HG02970 (cell line): Measurements from ENCODE around the gene PSMD5.

Source experiments
- ATAC-seq: cut with Tn5 transposase; IDR thresholded peaks from one replicate; pipeline ENCODE4 v1.9.1; 2021; ENCODE audit warnings: mild to moderate bottlenecking, moderate library complexity, moderate number of reproducible peaks; ENCODE audit not compliant: unreplicated experiment, low FRiP score

The PSMD5 gene

DNA sequence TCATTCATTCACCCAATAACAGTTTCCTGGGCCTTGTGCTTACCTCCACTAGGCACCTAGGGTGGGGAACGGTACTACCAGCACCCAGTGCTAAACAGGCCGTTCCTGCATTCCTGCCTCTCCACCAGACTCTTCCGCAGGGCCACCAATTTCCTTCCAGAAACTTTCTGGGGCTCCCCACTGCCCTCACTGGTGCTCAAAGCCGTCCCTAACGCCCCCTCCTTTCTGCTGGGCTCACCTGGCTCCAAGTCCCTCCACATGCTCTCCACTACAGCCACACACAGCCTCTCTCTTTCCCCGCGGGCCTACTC lies 32.9 kb upstream of the PSMD5 start:
- ATAC-seq = no peak

DNA sequence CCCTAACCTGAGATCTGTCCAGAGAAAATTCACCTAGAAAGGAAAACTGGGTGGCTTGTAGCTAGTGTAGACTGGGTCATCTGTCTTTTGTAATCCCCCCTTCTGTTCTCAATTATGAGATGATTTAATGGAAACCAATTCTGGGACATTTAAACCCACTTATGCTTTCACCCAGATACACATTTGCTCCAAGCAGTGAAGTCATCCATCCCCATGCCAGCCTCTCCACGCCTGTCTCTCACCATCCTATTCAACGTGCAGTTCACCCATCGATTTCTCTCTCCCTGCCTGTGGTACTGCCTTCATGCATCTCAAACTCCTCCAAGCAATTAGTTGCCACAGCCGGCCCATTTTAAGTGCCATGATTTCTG lies 32.5 kb upstream of the PSMD5 start:
- no peak for ATAC-seq

DNA sequence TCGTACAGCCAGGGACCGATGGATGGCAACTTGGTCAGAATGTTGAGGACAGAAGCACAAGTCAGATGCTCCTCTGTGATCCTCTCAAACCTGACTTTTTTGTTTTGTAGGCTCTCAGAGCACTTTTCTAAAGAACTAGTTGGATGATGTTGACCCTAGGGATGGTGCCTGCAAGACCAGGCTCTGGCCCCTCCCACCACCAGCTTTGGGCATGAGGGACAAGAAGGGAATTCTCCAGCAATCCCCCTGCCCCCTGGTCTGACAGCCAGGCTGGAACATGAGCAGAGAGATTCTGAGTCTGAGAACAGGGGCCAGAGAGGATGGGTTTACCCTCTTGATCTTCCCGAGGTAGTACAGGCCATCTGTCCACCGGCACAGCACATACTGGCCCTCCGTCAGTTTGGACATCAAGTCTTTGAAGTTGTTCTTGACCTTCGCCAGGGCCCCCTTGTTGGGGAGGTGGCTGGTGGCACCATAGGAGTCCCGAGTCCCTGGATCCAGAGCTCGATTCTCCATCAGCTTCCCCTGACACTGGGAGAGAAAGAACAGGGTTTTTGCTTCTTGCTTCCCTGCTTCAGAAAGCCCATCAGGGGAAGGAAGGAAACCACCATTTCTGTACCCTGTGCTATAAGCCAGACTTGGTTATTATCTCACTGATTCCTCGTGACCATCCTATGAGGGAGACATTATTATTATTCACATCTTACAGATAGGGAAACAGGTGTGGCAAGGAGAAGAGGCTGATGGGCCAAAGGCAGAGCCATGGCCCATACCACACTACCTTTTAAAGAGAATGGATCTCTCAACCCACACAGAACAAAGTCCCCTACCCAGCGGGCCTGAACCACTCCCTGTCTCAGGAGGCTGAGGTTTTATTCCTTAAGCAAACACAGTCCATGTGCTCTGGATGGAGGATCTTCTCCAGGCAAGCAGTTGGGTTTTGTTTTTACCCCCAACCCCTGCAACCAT lies 31.8 kb upstream of the PSMD5 start:
- ATAC-seq = no peak

DNA sequence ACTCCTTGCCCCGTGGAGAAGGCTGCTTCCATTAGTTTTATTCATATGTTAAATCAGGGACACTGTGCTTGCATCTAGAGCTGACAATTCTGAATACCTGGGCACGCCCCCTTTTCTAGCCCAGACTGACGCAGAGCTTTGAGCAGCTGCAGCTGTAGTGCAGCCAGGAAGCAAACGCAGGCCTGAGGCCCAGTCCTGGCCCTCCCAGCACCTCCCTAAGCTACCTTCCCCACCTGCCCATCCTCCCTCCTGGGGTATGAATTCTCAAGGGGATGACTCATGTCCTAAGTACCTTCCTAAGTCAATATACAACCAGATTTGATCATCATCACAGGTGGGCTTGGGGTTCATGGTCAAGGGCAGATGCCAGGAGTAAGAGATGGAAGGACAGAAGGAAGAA lies 30.8 kb upstream of the PSMD5 start:
- no peak for ATAC-seq

DNA sequence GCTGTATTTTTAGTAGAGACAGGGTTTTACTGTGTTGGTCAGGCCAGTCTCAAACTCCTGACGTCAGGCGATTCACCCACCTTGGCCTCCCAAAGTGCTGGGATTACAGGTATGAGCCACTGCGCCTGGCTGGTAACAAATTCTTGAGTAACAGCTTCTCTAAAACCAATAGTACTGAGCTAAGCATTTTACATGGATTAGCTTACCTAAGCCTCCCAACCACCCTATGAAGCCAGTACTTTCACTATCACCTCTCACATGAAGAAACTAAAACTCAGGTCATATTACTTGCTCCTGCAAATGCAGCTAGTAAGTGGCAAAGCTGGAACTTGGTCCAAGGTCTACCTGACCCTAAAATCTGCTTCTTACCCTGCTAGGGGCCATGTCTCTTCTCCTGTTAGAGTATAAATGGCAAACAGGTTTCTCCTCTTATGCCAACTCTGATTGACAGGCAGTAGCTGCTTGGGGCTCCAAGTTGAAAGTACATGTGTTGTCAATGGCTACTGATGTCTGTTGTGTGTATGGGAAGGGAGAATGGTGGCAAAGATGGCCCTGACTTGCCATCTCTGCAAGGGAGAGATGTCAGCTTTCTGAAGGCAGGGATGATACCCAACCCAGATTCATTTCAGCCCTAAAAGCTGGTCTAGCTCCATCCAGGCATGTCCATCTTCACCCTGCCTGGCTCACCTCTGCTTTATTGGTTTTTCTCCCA lies 30.2 kb upstream of the PSMD5 start:
- no peak for ATAC-seq

DNA sequence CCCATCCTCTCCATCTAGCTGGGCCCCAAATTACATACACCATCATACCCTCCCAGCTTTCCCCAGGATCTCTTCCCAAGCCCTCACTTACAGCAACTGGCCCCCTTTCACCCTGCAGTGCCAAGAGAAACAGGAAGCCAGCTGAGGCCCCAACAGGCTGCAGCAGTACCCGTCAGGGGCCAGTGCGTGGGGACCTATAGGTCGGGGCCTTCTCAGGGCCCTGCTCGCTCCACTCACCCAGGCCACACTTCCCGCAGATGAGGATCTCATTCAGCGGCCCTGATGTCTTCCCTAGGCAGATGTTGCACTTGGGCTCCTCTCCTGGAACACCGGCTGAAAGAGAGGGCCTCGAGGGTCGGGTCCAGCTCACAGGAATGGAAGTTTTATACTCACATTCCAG lies 27.5 kb upstream of the PSMD5 start:
- ATAC-seq = no peak

DNA sequence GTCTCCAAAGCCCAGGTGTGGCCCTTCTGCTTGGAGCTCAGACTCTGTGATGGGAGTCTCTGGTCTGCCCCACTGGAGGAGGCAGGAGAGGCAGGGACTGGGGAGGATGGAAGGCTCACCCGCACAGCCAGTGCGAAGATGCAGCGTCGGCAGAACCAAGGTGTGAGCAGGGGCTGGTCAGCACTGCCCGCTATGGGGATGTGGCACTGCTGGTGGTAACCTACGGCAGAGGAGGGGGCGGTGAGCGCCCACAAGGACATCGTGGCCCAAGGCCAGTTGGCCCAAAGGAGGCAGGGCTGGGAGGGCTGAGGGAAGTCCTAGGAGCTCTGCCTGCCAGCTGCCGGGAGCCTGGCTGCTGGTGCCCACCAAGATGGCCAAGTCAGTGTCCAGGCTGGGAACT lies 27.0 kb upstream of the PSMD5 start:
- ATAC-seq = no peak

DNA sequence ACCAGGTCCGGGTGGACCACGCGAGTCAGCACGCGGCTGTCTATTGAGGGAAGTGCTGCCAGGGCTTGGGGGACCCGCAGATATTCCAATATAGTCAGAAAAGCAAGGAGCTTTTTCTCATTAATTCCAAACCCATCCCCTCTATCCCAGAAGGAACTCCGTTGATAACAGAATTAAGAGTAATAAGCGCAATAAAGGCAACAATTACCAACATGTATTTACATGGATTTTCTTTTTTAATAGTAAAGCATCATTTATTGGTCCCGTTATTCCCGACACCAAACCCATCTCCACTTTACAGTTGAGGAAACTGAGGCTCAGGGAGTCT lies 26.6 kb upstream of the PSMD5 start:
- no peak for ATAC-seq

DNA sequence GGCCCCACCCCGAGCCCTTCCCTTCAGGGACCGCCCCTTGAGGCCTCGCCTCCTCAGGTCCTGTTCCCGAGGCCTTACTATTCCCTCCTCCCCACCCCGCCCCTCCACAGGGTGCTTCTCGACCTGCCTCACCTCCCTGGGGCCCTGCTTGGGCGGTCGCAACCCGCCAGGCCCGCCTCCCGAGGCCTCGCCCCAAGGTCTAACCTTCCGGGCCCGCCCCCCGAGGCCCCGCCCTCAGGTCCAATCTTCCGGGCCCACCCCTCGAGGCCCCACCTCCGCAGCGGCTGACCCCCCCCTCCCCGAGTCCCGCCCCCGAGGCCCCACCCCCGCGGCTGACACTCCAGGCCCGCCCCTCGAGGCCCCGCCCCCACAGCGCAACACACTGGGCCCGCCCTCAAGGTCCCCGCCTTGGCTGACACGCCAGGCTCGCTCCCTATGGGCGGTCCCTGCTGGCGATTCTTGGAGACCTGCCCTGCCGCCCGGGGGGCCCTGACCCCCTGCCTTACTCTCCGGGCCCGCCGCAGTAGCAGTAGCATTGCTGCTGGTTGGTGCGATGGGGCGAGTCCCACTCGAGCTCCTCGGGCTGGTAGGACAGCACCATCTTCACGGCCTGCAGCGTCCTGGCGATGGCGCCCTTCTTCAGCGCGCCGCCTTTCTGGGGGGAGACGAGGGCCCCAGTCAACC lies 26.1 kb upstream of the PSMD5 start:
- peak; percentile 86 for ATAC-seq

DNA sequence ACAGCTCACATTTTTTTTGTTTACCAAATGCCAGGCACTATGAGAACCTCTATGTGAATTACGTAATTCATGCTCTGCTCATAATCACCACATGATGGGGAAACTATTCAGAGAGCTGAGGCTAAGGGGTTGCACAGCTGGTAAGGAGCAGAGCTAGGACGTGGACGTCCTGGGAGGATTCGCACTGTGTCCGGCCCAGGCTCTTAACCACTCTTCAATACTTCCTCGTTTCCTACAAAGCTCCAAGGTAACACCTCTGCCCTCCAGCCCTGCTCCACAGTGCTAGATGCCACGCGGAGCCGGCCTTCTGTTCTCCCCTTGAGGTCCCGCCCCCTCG lies 25.6 kb upstream of the PSMD5 start:
- ATAC-seq = no peak

DNA sequence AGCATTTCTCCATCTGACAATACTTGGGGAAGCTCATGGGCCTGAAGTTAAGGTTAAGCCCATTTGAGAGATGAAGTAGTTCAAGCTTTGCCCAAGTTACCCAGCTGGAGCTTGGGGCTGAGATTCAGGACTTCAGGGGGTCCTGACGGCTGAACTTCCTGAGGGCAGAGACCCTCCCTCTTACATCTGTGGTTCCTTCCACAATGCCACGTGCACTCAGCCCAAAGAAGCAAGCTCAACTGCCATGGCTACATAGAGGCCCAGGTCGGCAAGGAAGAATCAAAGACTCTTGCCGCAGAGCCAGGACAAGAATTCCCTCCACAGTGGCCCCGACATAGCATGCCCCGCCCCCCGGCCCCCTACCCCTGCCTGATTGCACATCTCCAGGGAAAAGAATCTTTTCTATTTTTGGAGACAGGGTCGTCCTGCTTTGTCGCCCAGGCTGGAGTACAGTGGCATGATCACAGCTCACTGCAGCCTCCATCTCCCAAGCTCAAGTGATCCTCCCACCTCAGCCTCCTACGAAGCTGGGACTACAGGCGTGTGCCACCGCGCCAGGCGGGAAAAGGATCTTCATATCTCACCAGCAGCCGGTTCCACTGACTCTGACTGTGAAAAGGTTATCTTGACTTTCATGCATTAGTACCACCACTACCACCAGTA lies 25.1 kb upstream of the PSMD5 start:
- no peak for ATAC-seq

DNA sequence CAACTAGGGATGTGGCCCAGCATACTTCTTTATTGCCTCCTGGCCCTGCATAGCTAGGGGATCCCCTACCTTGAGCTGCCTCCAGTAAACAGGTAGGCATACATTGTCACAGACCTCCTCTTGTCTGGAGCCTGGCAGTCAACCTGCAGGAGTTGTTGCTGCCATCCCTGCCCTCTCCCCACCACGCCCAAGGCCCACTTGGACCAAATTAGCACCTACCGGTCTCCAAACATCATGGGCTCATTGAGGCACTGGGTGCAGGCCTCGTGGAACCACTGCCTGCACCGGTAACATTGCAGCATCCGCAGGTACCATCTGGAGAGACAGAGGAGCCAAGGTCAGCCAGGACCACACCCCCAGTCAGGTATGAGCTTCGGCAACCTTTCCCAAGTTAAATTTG lies 23.9 kb upstream of the PSMD5 start:
- ATAC-seq = no peak

DNA sequence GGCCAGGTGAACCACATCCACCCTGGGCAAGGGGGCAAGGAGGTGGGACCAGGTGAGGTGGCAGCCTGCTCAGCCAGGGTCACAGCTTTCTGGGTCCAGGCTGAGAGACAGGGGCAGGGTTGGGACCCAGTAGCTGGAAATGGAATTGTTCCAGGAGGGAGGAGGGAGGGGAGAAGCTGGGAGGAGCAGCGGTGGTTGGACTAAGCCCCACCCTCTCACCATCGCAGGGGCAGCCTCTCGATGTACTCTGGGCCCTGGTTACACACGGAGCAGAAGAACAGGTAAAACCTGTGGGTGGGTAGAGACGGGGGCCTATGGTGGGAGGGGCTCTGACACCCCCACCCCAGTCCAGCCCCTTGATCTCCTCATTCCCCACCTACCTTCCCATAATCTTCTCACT lies 23.1 kb upstream of the PSMD5 start:
- ATAC-seq = no peak

DNA sequence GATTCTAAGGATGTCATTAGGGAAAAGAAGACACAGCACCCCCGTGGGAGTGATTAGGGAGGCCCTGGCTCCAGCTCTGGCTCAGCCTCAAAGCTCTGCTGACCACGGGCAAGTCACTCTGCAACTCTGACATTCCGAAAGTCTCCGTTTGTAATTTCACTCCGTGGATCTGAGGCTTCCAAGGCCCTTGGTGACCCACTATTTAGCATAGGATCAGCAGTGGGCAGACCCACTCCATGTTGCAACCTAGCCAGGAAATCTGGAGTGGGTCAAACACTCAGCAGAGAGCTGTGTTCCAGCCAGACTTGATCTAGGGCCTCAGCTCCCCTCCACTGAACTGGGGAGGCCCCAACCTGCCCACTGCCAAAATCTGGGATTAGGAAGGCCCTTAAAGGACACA lies 22.5 kb upstream of the PSMD5 start:
- ATAC-seq = no peak

DNA sequence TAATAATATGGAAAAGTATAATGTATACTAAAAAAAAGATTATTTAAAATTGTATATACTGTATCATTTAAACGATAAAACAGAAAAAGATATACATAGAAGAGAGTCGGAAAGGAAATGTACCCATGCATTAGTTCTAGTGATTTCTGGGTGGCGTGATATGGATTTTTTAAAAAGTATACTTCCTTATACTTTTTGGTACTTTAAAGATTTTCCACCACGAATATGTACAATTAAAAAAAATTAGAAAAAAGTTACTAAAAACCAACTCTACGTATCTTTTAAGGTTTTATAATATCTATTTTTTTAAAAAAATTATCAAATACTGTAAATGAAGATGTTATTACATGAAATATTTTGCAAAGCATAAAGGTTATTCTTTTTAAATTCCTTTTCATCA lies 22.0 kb upstream of the PSMD5 start:
- ATAC-seq = no peak

DNA sequence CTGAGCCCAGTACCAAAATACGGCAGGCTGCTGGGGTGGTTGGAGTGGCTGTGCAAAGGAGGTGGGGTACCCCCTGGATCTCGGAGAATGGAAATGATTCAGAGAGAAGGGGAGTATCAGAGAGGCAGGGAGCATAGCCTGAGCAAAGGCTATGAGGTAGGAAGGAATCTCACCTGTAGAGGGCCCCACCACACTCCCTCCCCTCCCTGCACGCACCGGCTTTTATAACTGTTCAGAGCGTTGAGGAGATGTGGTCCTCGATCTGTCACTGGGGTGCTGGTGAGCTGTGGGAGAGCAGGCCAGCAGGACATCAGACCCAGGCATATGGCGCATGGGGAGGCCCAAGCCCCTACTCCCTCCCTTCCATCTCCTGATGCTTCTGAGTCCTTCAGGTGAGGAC lies 21.1 kb upstream of the PSMD5 start:
- ATAC-seq = no peak

DNA sequence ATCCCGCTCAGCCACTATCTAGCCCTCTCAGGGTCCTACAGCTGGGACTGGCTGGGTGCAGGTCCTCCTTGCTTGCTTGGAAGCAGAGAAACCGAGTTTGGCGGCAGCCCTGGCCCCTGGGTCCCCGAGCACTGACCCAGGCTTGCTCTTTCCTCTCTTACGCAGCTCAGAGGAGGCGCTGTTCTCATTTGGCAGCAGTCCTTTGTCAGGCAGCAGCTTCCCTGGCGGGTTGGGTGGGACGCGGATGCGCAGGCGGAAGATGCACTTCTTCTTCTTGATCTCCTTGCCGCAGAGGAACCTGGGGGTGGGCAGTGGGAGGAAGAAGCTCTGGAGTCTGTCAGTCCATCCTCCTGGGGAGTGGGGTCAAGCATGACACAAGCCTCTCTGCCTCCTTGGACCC lies 19.7 kb upstream of the PSMD5 start:
- ATAC-seq = no peak

DNA sequence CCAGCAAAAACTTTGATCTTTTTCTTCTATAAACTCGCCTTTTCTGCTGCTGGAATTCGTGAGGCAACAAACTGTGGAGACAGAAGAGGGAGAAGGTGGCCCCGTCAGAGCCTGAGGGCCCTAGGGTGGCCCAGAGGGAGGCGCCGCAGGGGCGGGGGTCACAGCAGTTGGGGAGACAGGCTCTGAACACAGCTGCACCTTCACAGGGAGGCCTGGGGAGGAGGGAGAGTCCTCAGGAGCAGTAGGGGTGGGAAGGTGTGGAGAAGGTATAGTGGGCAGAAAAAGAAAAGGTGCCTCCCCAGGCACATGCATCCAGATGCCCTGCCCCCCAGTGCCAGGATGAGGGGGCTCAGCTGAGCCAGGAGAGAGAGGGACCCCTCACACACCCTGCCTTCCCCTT lies 19.2 kb upstream of the PSMD5 start:
- ATAC-seq = no peak

DNA sequence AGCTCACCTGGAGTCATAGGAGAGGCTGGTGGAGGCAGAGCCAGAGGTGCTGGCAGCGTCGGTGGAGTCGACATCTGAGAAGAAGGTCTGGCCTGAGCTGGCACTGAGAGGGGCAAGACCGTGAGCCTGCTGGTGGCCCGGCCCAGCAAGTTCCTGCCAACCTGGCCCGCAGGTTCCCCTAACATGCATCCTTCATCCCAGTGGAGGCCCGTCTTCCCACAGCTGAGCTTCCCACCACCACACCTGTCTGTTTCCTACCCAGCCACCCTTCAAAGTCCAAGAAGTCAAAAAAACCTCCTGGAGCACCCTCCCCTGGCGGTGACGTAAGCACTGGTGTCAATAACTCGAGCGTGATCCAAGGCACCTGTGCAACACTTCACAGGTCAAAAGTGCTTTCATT lies 17.4 kb upstream of the PSMD5 start:
- no peak for ATAC-seq

DNA sequence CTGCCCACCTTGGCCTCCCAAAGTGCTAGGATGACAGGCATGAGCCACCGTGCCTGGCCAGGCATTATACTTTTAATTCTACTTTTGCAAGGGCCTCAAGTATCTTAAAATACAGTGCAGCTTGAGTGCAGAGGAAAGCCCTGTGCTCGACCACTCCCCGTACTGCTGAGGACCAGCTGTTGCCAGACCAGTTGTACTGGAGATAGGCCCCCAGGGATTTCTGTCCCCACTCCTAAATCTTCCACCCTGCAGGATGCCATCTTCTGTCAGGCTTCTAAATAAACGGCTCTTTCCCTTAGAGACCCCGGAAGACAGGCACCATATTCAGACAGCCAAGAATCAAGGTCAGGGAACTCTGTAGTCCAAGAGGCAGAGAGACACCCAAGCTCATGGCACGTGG lies 16.6 kb upstream of the PSMD5 start:
- no peak for ATAC-seq

DNA sequence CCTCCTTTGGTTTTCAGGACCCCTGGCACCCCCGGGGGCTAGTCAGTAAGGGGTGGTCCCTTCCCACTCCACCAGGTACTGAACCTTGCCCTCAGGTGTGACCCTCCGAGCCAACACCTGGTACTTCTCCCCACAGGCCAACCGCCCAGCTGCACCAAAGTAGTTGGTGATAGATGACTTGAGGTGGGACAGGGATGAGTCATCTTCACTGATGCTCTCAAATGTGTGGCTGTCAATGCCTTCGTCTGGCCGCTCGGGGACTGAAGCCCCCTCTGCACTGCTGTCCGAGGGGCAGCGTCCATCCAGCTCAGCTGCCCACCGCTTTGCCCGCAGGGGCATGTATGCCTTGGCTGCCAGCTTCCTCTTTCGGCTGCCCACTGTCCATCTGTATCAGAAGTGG lies 15.2 kb upstream of the PSMD5 start:
- no peak for ATAC-seq
